ENCODE measurements around the gene C6orf47.
"Not testable (repeated sequence)": the region's sequence is repeated elsewhere in the genome, so short reads cannot be mapped to it uniquely, and the experiment has no call there.

Gene C6orf47

GRCh38 chr6:31660381-31661261 is at the start of gene C6orf47:
Gene C6orf47, minus strand, starts transcription at chr6:31660778. Its CDS starts 831 bp downstream, at chr6:31659947.
- peak; percentile 76 for DNase-seq

GRCh38 chr6:31709157-31709556 is 48.6 kb upstream of the C6orf47 start:
- DNase-seq: not testable (repeated sequence)

- DNase-seq: no peak
These were observed 47.6 kb upstream of the C6orf47 start for GRCh38 chr6:31708224-31708623.

GRCh38 chr6:31707701-31708100 is 47.1 kb upstream of the C6orf47 start:
- no peak for DNase-seq

- no peak for DNase-seq
These were observed 46.0 kb upstream of the C6orf47 start, which contains the start of gene LY6G6F for GRCh38 chr6:31706599-31706998. Gene LY6G6F, plus strand, starts transcription at chr6:31706866. Its CDS starts 41 bp downstream, at chr6:31706907.

- DNase-seq: no peak
These were observed 45.4 kb upstream of the C6orf47 start for GRCh38 chr6:31705931-31706330.

- DNase-seq: peak; percentile 91
These were observed 42.5 kb upstream of the C6orf47 start, which contains the start of gene ABHD16A for GRCh38 chr6:31702819-31703716. Gene ABHD16A, minus strand, starts transcription at chr6:31703324. Its CDS starts 43 bp downstream, at chr6:31703281.

- peak; percentile 62 for DNase-seq
These were observed 41.8 kb upstream of the C6orf47 start for GRCh38 chr6:31702405-31702818.

- DNase-seq: peak; percentile 19
These were observed 41.3 kb upstream of the C6orf47 start for GRCh38 chr6:31701666-31702404.

GRCh38 chr6:31700740-31701401 is 40.3 kb upstream of the C6orf47 start:
- no peak for DNase-seq

GRCh38 chr6:31697555-31697954 is 37.0 kb upstream of the C6orf47 start:
- DNase-seq: no peak

- no peak for DNase-seq
These were observed 33.0 kb upstream of the C6orf47 start for GRCh38 chr6:31693535-31693934.

GRCh38 chr6:31692886-31693285 is 32.3 kb upstream of the C6orf47 start:
- DNase-seq: no peak

- DNase-seq: no peak
These were observed 31.8 kb upstream of the C6orf47 start for GRCh38 chr6:31692353-31692752.

GRCh38 chr6:31691564-31692108 is 31.1 kb upstream of the C6orf47 start:
- DNase-seq: no peak

- no peak for DNase-seq
These were observed 30.5 kb upstream of the C6orf47 start for GRCh38 chr6:31691078-31691463.

- no peak for DNase-seq
These were observed 29.9 kb upstream of the C6orf47 start for GRCh38 chr6:31690231-31691077.

- DNase-seq: no peak
These were observed 28.9 kb upstream of the C6orf47 start for GRCh38 chr6:31689249-31690110.

- DNase-seq: no peak
These were observed 27.5 kb upstream of the C6orf47 start for GRCh38 chr6:31687860-31688693.

Data from NCI-H748 treated with DMSO at 0.1 percent for 48 hours (cell line).